HEK293 (cell line): Measurements from ENCODE around the gene RACK1.

Experiments used
- CTCF ChIA-PET: fragments of 350-600 bp; formaldehyde crosslinking; extraction: SDS; loops from one replicate; lab custom pipeline; 2021; ENCODE audit warnings: antibody characterized with exemption; lab: Yijun Ruan, JAX
- POLR2A ChIA-PET: fragments of 300-600 bp; formaldehyde crosslinking; extraction: SDS; loops from one replicate; lab custom pipeline; 2020; ENCODE audit warnings: antibody characterized with exemption, inconsistent platforms; lab: Yijun Ruan, JAX
- H3K27ac ChIP-seq: fragments of 200-500 bp; sonication (Bioruptor generic); 2 replicates; pipeline ENCODE4 v1.5.1; 2014; ENCODE audit warnings: low read depth, low read length, control low read depth, inconsistent platforms; ENCODE audit errors: extremely low read depth
- H3K36me3 ChIP-seq, 2 experiments: fragments of 200-500 bp in 1 of 2; sonication (Bioruptor generic) in 1 of 2; 1 replicate in 1 of 2; 2 replicates in 1 of 2; pipeline ENCODE4 v1.5.1; 2014 to 2017; ENCODE audit warnings: inconsistent platforms in 2 of 2, low read length in 2 of 2; ENCODE audit not compliant: control insufficient read depth in 2 of 2, insufficient read depth in 1 of 2
- H3K4me1 ChIP-seq: fragments of 200-500 bp; sonication (Bioruptor generic); 2 replicates; pipeline ENCODE4 v1.5.1; 2014; ENCODE audit warnings: mild to moderate bottlenecking, low read length, inconsistent platforms; ENCODE audit not compliant: control insufficient read depth, insufficient read depth
- H3K4me3 ChIP-seq: 2 replicates; pipeline ENCODE4 v1.5.1; 2011; ENCODE audit warnings: low read depth, mild to moderate bottlenecking, control low read depth, low read length, moderate library complexity
- H3K9me3 ChIP-seq: fragments of 200-500 bp; sonication (Bioruptor generic); 2 replicates; pipeline ENCODE4 v1.5.1; 2014; ENCODE audit warnings: low read depth, low read length, inconsistent platforms; ENCODE audit not compliant: control insufficient read depth, insufficient read depth
- GLIS2 ChIP-seq: fragments of 450-650 bp; formaldehyde crosslinking; IDR thresholded peaks from 2 replicates; pipeline ENCODE4 v1.5.1; 2016; ENCODE audit warnings: missing biosample characterization, missing genetic modification characterization
- KLF10 ChIP-seq: fragments of 450-650 bp; IDR thresholded peaks from 2 replicates; pipeline ENCODE4 v1.5.1; 2018; ENCODE audit warnings: missing biosample characterization, mild to moderate bottlenecking, missing genetic modification characterization
- MYNN ChIP-seq: fragments of 450-650 bp; formaldehyde crosslinking; IDR thresholded peaks from 2 replicates; pipeline ENCODE4 v1.5.1; 2016; ENCODE audit warnings: missing biosample characterization, missing genetic modification characterization, borderline replicate concordance
- SP3 ChIP-seq: fragments of 450-650 bp; formaldehyde crosslinking; IDR thresholded peaks from 2 replicates; pipeline ENCODE4 v1.5.1; 2016; ENCODE audit warnings: missing biosample characterization, missing genetic modification characterization
- TCF7L2 ChIP-seq: IDR thresholded peaks from 2 replicates; pipeline ENCODE4 v1.6.1; 2011; ENCODE audit warnings: low read depth, mild to moderate bottlenecking, inconsistent platforms, low read length, moderate library complexity, borderline replicate concordance
- ZFHX2 ChIP-seq: fragments of 450-650 bp; formaldehyde crosslinking; conservative IDR thresholded peaks from 2 replicates; pipeline ENCODE4 v1.5.1; 2016; ENCODE audit warnings: missing biosample characterization, missing genetic modification characterization
- ZFP3 ChIP-seq: fragments of 450-650 bp; formaldehyde crosslinking; IDR thresholded peaks from 2 replicates; pipeline ENCODE4 v1.5.1; 2016; ENCODE audit warnings: low read depth, missing biosample characterization, missing genetic modification characterization
- ZFP37 ChIP-seq: fragments of 450-650 bp; formaldehyde crosslinking; IDR thresholded peaks from 2 replicates; pipeline ENCODE4 v1.5.1; 2016; ENCODE audit warnings: missing biosample characterization, missing genetic modification characterization
- ZFP69B ChIP-seq: fragments of 450-650 bp; formaldehyde crosslinking; IDR thresholded peaks from 2 replicates; pipeline ENCODE4 v1.5.1; 2016; ENCODE audit warnings: missing biosample characterization, missing genetic modification characterization
- ZNF121 ChIP-seq: fragments of 450-650 bp; formaldehyde crosslinking; IDR thresholded peaks from 2 replicates; pipeline ENCODE4 v1.5.1; 2016; ENCODE audit warnings: missing biosample characterization, missing genetic modification characterization
- ZNF169 ChIP-seq: fragments of 450-650 bp; formaldehyde crosslinking; IDR thresholded peaks from 2 replicates; pipeline ENCODE4 v1.5.1; 2016; ENCODE audit warnings: missing biosample characterization, missing genetic modification characterization
- ZNF510 ChIP-seq: fragments of 450-650 bp; formaldehyde crosslinking; IDR thresholded peaks from 2 replicates; pipeline ENCODE4 v1.5.1; 2018; ENCODE audit warnings: mild to moderate bottlenecking, missing genetic modification characterization, missing biosample characterization; ENCODE audit not compliant: insufficient replicate concordance
- ZNF530 ChIP-seq: fragments of 450-650 bp; formaldehyde crosslinking; IDR thresholded peaks from 2 replicates; pipeline ENCODE4 v1.5.1; 2016; ENCODE audit warnings: low read depth, missing biosample characterization, missing genetic modification characterization
- ZNF561 ChIP-seq: fragments of 450-650 bp; IDR thresholded peaks from 2 replicates; pipeline ENCODE4 v1.5.1; 2018; ENCODE audit warnings: missing biosample characterization, missing genetic modification characterization, borderline replicate concordance
- ZNF623 ChIP-seq: fragments of 450-650 bp; formaldehyde crosslinking; IDR thresholded peaks from 2 replicates; pipeline ENCODE4 v1.5.1; 2016; ENCODE audit warnings: missing biosample characterization, missing genetic modification characterization
- ZNF660 ChIP-seq: fragments of 450-650 bp; IDR thresholded peaks from 2 replicates; pipeline ENCODE4 v1.5.1; 2018; ENCODE audit warnings: missing biosample characterization, mild to moderate bottlenecking, missing genetic modification characterization
- ZNF701 ChIP-seq: fragments of 450-650 bp; formaldehyde crosslinking; IDR thresholded peaks from 2 replicates; pipeline ENCODE4 v1.5.1; 2016; ENCODE audit warnings: missing biosample characterization, missing genetic modification characterization
- ZNF777 ChIP-seq: fragments of 450-650 bp; formaldehyde crosslinking; IDR thresholded peaks from 2 replicates; pipeline ENCODE4 v1.5.1; 2017; ENCODE audit warnings: missing biosample characterization, missing genetic modification characterization, borderline replicate concordance
- ZNF830 ChIP-seq: fragments of 450-650 bp; IDR thresholded peaks from 2 replicates; pipeline ENCODE4 v1.5.0; 2018; ENCODE audit warnings: missing biosample characterization, missing genetic modification characterization, low read depth, mild to moderate bottlenecking, moderate library complexity
- TF ChIP-seq, protein P1 (sequence below): fragments of 450-650 bp; formaldehyde crosslinking; IDR thresholded peaks from 2 replicates; pipeline ENCODE4 v1.5.1; 2017; ENCODE audit warnings: missing biosample characterization, missing genetic modification characterization
- TF ChIP-seq, protein P2 (sequence below): fragments of 450-650 bp; formaldehyde crosslinking; conservative IDR thresholded peaks from 2 replicates; pipeline ENCODE4 v1.5.1; 2016; ENCODE audit warnings: low read depth, missing biosample characterization, missing genetic modification characterization
- TF ChIP-seq, protein P3 (sequence below): fragments of 450-650 bp; formaldehyde crosslinking; IDR thresholded peaks from 2 replicates; pipeline ENCODE4 v1.5.1; 2016; ENCODE audit warnings: missing biosample characterization, missing genetic modification characterization, low read depth
- TF ChIP-seq, protein P4 (sequence below): fragments of 450-650 bp; formaldehyde crosslinking; IDR thresholded peaks from 2 replicates; pipeline ENCODE4 v1.5.1; 2016; ENCODE audit warnings: missing biosample characterization, missing genetic modification characterization

Gene RACK1

DNA sequence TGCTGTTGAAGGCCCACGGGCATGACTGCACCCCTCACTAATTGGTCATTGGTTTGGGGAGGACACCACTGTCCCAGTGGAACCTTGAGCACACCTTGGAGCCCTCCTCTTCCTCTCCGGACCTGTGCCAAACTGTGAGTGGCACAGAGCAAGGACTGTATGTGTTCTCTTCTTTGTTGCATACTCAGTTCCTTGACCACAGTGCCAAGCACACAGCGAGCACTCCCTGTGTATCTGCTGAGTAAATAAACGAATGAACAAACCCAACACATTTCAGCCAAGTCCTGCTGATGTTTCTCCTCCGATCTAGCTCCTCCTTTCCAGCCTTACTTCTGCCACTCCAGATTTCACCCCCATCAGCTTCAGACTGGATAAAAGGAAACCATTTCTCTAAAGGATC, 19.9 kb upstream of the RACK1 start:
- H3K4me3 ChIP-seq: no peak overlapping the region
- H3K27ac ChIP-seq: no peak overlapping the region
- peaks cover 5 to 8% of the 10 kb centered on the region in 2 experiments; a peak in 2 of 3 replicates for H3K36me3 ChIP-seq
- H3K4me1 ChIP-seq: no peaks in the 10 kb centered on the region
- TF ChIP-seq ZFHX2 (tag by site-specific recombination) (no peak), ZNF660 (tag by site-specific recombination) (no peak), ZNF530 (tag by site-specific recombination) (no peak), ZNF510 (tag by site-specific recombination) (no peak), ZNF701 (no peak), ZFP69B (no peak), ZNF623 (tag by site-specific recombination) (no peak)
- TF ChIP-seq, protein P1, sequence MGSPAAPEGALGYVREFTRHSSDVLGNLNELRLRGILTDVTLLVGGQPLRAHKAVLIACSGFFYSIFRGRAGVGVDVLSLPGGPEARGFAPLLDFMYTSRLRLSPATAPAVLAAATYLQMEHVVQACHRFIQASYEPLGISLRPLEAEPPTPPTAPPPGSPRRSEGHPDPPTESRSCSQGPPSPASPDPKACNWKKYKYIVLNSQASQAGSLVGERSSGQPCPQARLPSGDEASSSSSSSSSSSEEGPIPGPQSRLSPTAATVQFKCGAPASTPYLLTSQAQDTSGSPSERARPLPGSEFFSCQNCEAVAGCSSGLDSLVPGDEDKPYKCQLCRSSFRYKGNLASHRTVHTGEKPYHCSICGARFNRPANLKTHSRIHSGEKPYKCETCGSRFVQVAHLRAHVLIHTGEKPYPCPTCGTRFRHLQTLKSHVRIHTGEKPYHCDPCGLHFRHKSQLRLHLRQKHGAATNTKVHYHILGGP (tag by site-specific recombination): no peak
- TF ChIP-seq, protein P2, sequence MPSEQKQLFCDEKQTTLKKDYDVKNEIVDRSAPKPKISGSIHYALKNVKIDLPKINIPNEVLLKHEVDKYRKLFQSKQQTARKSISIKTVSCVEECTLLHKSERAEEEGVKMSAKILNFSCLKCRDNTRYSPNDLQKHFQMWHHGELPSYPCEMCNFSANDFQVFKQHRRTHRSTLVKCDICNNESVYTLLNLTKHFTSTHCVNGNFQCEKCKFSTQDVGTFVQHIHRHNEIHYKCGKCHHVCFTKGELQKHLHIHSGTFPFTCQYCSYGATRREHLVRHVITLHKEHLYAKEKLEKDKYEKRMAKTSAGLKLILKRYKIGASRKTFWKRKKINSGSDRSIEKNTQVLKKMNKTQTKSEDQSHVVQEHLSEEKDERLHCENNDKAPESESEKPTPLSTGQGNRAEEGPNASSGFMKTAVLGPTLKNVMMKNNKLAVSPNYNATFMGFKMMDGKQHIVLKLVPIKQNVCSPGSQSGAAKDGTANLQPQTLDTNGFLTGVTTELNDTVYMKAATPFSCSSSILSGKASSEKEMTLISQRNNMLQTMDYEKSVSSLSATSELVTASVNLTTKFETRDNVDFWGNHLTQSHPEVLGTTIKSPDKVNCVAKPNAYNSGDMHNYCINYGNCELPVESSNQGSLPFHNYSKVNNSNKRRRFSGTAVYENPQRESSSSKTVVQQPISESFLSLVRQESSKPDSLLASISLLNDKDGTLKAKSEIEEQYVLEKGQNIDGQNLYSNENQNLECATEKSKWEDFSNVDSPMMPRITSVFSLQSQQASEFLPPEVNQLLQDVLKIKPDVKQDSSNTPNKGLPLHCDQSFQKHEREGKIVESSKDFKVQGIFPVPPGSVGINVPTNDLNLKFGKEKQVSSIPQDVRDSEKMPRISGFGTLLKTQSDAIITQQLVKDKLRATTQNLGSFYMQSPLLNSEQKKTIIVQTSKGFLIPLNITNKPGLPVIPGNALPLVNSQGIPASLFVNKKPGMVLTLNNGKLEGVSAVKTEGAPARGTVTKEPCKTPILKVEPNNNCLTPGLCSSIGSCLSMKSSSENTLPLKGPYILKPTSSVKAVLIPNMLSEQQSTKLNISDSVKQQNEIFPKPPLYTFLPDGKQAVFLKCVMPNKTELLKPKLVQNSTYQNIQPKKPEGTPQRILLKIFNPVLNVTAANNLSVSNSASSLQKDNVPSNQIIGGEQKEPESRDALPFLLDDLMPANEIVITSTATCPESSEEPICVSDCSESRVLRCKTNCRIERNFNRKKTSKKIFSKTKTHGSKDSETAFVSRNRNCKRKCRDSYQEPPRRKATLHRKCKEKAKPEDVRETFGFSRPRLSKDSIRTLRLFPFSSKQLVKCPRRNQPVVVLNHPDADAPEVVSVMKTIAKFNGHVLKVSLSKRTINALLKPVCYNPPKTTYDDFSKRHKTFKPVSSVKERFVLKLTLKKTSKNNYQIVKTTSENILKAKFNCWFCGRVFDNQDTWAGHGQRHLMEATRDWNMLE: no peak
- TF ChIP-seq, all 188 proteins: peak for 0
- CTCF ChIA-PET: no interaction called here
- no peaks in the 10 kb centered on the region for H3K9me3 ChIP-seq
- POLR2A ChIA-PET: interaction anchor here (0.7 kb wide), 1 partner anchor 1514 kb away, joined by 4 read pairs; no protein-coding TSS in a partner anchor

DNA sequence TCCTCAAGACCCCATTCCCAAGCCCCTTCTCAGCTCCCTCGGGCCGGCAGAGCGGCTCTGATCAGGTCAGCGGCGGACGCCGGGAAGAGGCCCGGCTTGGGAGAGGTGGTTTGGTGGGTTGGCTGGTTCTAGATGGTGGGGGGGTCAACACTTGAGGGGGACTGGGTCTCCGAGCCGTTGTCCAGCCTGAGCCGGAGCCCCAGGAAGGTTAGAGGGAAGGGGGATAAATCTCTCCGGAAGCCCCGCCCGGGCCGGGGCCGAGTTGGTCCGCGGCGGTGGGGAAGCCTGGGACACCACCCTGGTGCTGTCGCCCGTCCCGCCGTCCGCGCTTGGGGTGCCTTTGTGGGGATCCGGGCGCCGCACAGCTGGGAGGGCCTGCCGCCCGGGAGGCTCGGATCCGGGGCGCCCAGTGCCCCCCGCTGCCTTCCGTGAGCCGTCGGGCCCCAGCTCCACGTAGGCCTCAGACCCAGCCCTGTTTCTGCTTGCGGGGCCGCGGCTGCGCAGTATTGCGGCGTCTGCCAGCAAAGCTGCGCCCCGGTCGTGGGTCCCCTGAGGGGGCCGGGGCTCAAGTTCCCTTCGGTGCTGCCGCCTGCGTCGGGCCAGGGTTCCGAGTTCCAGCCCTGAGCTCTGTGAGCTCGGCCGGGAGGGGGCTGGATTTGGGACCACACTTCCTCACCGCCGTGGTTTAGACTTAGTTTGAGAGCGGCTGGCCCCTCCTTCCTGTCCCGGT, 17.8 kb upstream of the RACK1 start:
- Histone ChIP-seq H3K36me3 (peaks cover 5 to 20% of the 10 kb centered on the region in 2 experiments; a peak in 2 of 3 replicates), H3K9me3 (no peaks in the 10 kb centered on the region), H3K4me1 (no peaks in the 10 kb centered on the region), H3K4me3 (peak overlapping the region; percentile 92), H3K27ac (peak overlapping the region; percentile 89)
- ChIA-PET CTCF (no interaction called here), POLR2A (interaction anchor here (0.7 to 4.1 kb wide), 13 partner anchors 10 to 80 kb away, joined by 3 to 47 read pairs (median 9); partner anchors contain the start of genes RACK1 and TRIM41)
- TF ChIP-seq GLIS2 (tag by site-specific recombination): peak; percentile 93
- peak; percentile 67 for TF ChIP-seq ZNF561 (tag by site-specific recombination)
- TF ChIP-seq ZFP3 (tag by site-specific recombination): no peak
- TF ChIP-seq, protein P3, sequence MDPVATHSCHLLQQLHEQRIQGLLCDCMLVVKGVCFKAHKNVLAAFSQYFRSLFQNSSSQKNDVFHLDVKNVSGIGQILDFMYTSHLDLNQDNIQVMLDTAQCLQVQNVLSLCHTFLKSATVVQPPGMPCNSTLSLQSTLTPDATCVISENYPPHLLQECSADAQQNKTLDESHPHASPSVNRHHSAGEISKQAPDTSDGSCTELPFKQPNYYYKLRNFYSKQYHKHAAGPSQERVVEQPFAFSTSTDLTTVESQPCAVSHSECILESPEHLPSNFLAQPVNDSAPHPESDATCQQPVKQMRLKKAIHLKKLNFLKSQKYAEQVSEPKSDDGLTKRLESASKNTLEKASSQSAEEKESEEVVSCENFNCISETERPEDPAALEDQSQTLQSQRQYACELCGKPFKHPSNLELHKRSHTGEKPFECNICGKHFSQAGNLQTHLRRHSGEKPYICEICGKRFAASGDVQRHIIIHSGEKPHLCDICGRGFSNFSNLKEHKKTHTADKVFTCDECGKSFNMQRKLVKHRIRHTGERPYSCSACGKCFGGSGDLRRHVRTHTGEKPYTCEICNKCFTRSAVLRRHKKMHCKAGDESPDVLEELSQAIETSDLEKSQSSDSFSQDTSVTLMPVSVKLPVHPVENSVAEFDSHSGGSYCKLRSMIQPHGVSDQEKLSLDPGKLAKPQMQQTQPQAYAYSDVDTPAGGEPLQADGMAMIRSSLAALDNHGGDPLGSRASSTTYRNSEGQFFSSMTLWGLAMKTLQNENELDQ (tag by site-specific recombination): no peak
- 0 out of 2 replicates have a peak, but pooled peaks have one; percentile 14 for TF ChIP-seq KLF10 (tag by site-specific recombination)
- TF ChIP-seq MYNN: no peak
- TF ChIP-seq ZFP37 (tag by site-specific recombination): no peak
- TF ChIP-seq ZNF777 (tag by site-specific recombination): peak; percentile 92; the same call in 1 of the 2 replicates
- TF ChIP-seq, protein P4, sequence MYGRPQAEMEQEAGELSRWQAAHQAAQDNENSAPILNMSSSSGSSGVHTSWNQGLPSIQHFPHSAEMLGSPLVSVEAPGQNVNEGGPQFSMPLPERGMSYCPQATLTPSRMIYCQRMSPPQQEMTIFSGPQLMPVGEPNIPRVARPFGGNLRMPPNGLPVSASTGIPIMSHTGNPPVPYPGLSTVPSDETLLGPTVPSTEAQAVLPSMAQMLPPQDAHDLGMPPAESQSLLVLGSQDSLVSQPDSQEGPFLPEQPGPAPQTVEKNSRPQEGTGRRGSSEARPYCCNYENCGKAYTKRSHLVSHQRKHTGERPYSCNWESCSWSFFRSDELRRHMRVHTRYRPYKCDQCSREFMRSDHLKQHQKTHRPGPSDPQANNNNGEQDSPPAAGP (tag by site-specific recombination): 0 out of 2 replicates have a peak, but pooled peaks have one; percentile 1
- no peak for TF ChIP-seq ZNF169 (tag by site-specific recombination)
- peak; percentile 13; the same call in 1 of the 2 replicates for TF ChIP-seq SP3
- TF ChIP-seq ZNF121 (tag by site-specific recombination): peak; percentile 76
- TF ChIP-seq ZNF830 (tag by site-specific recombination): no peak
- no peak for TF ChIP-seq TCF7L2
